GM23248 (cell line): ENCODE results near the gene RSPH9. TPM values are rescaled to one million over a fixed set of nuclear protein-coding genes. Genes with fewer than 3 reads are reported as not detected.

Experiments
- DNase-seq: peaks from one replicate; pipeline ENCODE4 v3.0.0-alpha.2; 2015
- H2AFZ ChIP-seq: fragments of 200-600 bp; sonication (generic); 2 replicates; pipeline ENCODE4 v1.6.1; 2016; ENCODE audit warnings: antibody characterized with exemption
- H3F3A ChIP-seq: fragments of 200-600 bp; sonication (generic); 2 replicates; pipeline ENCODE4 v1.6.1; 2016; ENCODE audit warnings: mild to moderate bottlenecking, antibody characterized with exemption, mixed run types; ENCODE audit not compliant: insufficient read depth
- H3K27ac ChIP-seq: fragments of 200-600 bp; sonication (generic); 2 replicates; pipeline ENCODE4 v1.5.1; 2016; ENCODE audit warnings: mild to moderate bottlenecking
- H3K27me3 ChIP-seq: fragments of 200-600 bp; sonication (generic); replicated peaks from 2 replicates; pipeline ENCODE4 v1.6.1; 2016; ENCODE audit warnings: mild to moderate bottlenecking; ENCODE audit not compliant: insufficient read depth
- H3K36me3 ChIP-seq: fragments of 200-600 bp; sonication (generic); 2 replicates; pipeline ENCODE4 v1.6.1; 2016; ENCODE audit warnings: low read depth, mild to moderate bottlenecking
- H3K4me1 ChIP-seq: fragments of 200-600 bp; sonication (generic); 2 replicates; pipeline ENCODE4 v1.6.1; 2016; ENCODE audit warnings: mild to moderate bottlenecking; ENCODE audit not compliant: insufficient read depth
- H3K4me2 ChIP-seq: fragments of 200-600 bp; sonication (generic); one replicate; pipeline ENCODE4 v1.6.1; 2016; ENCODE audit warnings: mild to moderate bottlenecking; ENCODE audit not compliant: unreplicated experiment
- H3K4me3 ChIP-seq: fragments of 200-600 bp; sonication (generic); 2 replicates; pipeline ENCODE4 v1.5.1; 2016; ENCODE audit warnings: mild to moderate bottlenecking
- H3K79me2 ChIP-seq: fragments of 200-600 bp; sonication (generic); 2 replicates; pipeline ENCODE4 v1.6.1; 2016; ENCODE audit warnings: mild to moderate bottlenecking; ENCODE audit not compliant: insufficient read depth
- H3K9ac ChIP-seq: fragments of 200-600 bp; sonication (generic); 2 replicates; pipeline ENCODE4 v1.6.1; 2016; ENCODE audit warnings: mild to moderate bottlenecking
- H3K9me2 ChIP-seq: fragments of 200-600 bp; sonication (generic); 2 replicates; pipeline ENCODE4 v1.6.1; 2016; ENCODE audit warnings: mixed run types, mild to moderate bottlenecking, moderate library complexity; ENCODE audit not compliant: insufficient read depth
- H3K9me3 ChIP-seq: fragments of 200-600 bp; sonication (generic); one replicate; pipeline ENCODE4 v1.6.1; 2017; ENCODE audit warnings: low read depth
- H4K20me1 ChIP-seq: fragments of 200-600 bp; sonication (generic); 2 replicates; pipeline ENCODE4 v1.6.0; 2016; ENCODE audit not compliant: insufficient read depth
- EZH2 ChIP-seq: fragments of 200-600 bp; sonication (generic); IDR thresholded peaks from 2 replicates; pipeline ENCODE4 v1.6.1; 2018; ENCODE audit warnings: antibody characterized with exemption, mild to moderate bottlenecking; ENCODE audit not compliant: insufficient read depth, poor library complexity, severe bottlenecking
- EZH2phosphoT487 ChIP-seq: fragments of 200-600 bp; sonication (generic); IDR thresholded peaks from 2 replicates; pipeline ENCODE4 v1.6.1; 2018; ENCODE audit warnings: antibody characterized with exemption, moderate library complexity, mild to moderate bottlenecking, low read depth; ENCODE audit not compliant: insufficient read depth
- WGBS, 2 experiments: methylation state at CpG; one replicate each; pipeline ENCODE4 v1.1.6; 2015 to 2017; ENCODE audit warnings: low lambda C conversion rate in 2 of 2, low coverage in 1 of 2; ENCODE audit errors: missing lambda C conversion rate in 2 of 2; 5-methylcytosine and 5-hydroxymethylcytosine counted together
- in situ Hi-C: fragments of 300-500 bp; cut with MboI; formaldehyde crosslinking; loops from 2 replicates; pipeline ENCODE4 v1.15.0; 2020
- polyA plus RNA-seq: library from polyadenylated mRNA; unstranded; fragments of >200 nt; fragmentation: Nextera tagmentation; extraction: Ambion mirVana; gene quantifications from 2 replicates; pipeline ENCODE4 v1.2.1, GENCODE V29; 2016
- total RNA-seq: library from RNA; depleted of rRNA; stranded (reverse); fragments of >200 nt; shearing (Covaris generic); gene quantifications from 2 replicates; pipeline ENCODE4 v1.2.3, GENCODE V29; 2014

Gene RSPH9
- total and polyA plus RNA-seq, 2 experiments from 2014 or later: 0.11 to 1.3 TPM

GRCh38 chr6:43613721-43614395, 31.0 kb upstream of the RSPH9 start:
- Histone ChIP-seq H3K4me2 (no peak overlapping the region), H4K20me1 (no peaks in the 10 kb centered on the region), H3K79me2 (no peaks in the 10 kb centered on the region; the same call in 1 of the 2 replicates), H3K9ac (no peak overlapping the region), H3K4me1 (peaks cover 10% of the 10 kb centered on the region), H3F3A (peaks cover 51% of the 10 kb centered on the region), H3K4me3 (no peak overlapping the region), H2AFZ (no peak overlapping the region), H3K9me2 (no peaks in the 10 kb centered on the region), H3K27me3 (no peaks in the 10 kb centered on the region), H3K27ac (no peak overlapping the region), H3K9me3 (no peaks in the 10 kb centered on the region), H3K36me3 (peaks cover 48% of the 10 kb centered on the region)
- no peak for DNase-seq
- 88 to 91% methylated on average over 6 of the region's 6 CpGs for WGBS, 2 experiments
- in situ Hi-C loops: no loop called here
- no peak for TF ChIP-seq EZH2phosphoT487
- no peak for TF ChIP-seq EZH2

GRCh38 chr6:43614396-43614730, 30.5 kb upstream of the RSPH9 start:
- TF ChIP-seq EZH2: no peak
- no peak for TF ChIP-seq EZH2phosphoT487
- no peak overlapping the region for H3K9ac ChIP-seq
- H3K4me2 ChIP-seq: no peak overlapping the region
- no peaks in the 10 kb centered on the region; the same call in 1 of the 2 replicates for H3K79me2 ChIP-seq
- in situ Hi-C loops: no loop called here
- H3K36me3 ChIP-seq: peaks cover 50% of the 10 kb centered on the region
- H3K9me2 ChIP-seq: no peaks in the 10 kb centered on the region
- no peaks in the 10 kb centered on the region for H3K27me3 ChIP-seq
- H3K9me3 ChIP-seq: no peaks in the 10 kb centered on the region
- DNase-seq: no peak
- H2AFZ ChIP-seq: no peak overlapping the region
- H3F3A ChIP-seq: peaks cover 51% of the 10 kb centered on the region
- H3K4me3 ChIP-seq: no peak overlapping the region
- WGBS, 2 experiments: 92% methylated on average over 3 of the region's 3 CpGs
- no peaks in the 10 kb centered on the region for H4K20me1 ChIP-seq
- H3K4me1 ChIP-seq: peaks cover 10% of the 10 kb centered on the region
- no peak overlapping the region for H3K27ac ChIP-seq

GRCh38 chr6:43616725-43617472, 27.9 kb upstream of the RSPH9 start:
- peaks cover 10% of the 10 kb centered on the region for H3K4me1 ChIP-seq
- H3K27me3 ChIP-seq: no peaks in the 10 kb centered on the region
- H3K27ac ChIP-seq: no peak overlapping the region
- 96 to 99% methylated on average over 9 of the region's 9 CpGs for WGBS, 2 experiments
- no peak overlapping the region for H3K9ac ChIP-seq
- H3K9me3 ChIP-seq: no peaks in the 10 kb centered on the region
- H3K4me3 ChIP-seq: no peak overlapping the region
- in situ Hi-C loops: no loop called here
- DNase-seq: no peak
- TF ChIP-seq EZH2phosphoT487 (no peak), EZH2 (no peak)
- no peak overlapping the region for H2AFZ ChIP-seq
- no peaks in the 10 kb centered on the region for H3K79me2 ChIP-seq
- H3K4me2 ChIP-seq: no peak overlapping the region
- H3K36me3 ChIP-seq: peaks cover 44% of the 10 kb centered on the region
- H4K20me1 ChIP-seq: no peaks in the 10 kb centered on the region
- no peaks in the 10 kb centered on the region for H3K9me2 ChIP-seq
- peaks cover 44% of the 10 kb centered on the region for H3F3A ChIP-seq

GRCh38 chr6:43621078-43621835, 23.6 kb upstream of the RSPH9 start:
- peaks cover 43% of the 10 kb centered on the region for H3K79me2 ChIP-seq
- peaks cover 28% of the 10 kb centered on the region for H3F3A ChIP-seq
- TF ChIP-seq EZH2phosphoT487: no peak
- TF ChIP-seq EZH2: no peak
- 94 to 95% methylated on average over 12 of the region's 12 CpGs for WGBS, 2 experiments
- no peak overlapping the region for H3K9ac ChIP-seq
- H3K36me3 ChIP-seq: peaks cover 58% of the 10 kb centered on the region
- in situ Hi-C loops: no loop called here
- no peak overlapping the region for H3K4me3 ChIP-seq
- no peaks in the 10 kb centered on the region for H3K9me2 ChIP-seq
- no peak for DNase-seq
- no peak overlapping the region for H2AFZ ChIP-seq
- no peak overlapping the region for H3K4me2 ChIP-seq
- no peak overlapping the region for H3K27ac ChIP-seq
- no peaks in the 10 kb centered on the region for H3K27me3 ChIP-seq
- no peaks in the 10 kb centered on the region for H3K9me3 ChIP-seq
- H4K20me1 ChIP-seq: no peaks in the 10 kb centered on the region
- peaks cover under 1% of the 10 kb centered on the region; the same call in 1 of the 2 replicates for H3K4me1 ChIP-seq
